DND-41 (cell line): Measurements from ENCODE around the gene PSTPIP1.
A peak's percentile ranks its signal among the peaks of the same experiment; 100 is the strongest.

Source experiments
- ATAC-seq: fragments of 200-7000 bp; cut with Tn5 transposase; 3 replicates; pipeline ENCODE4 v1.9.1; 2021; ENCODE audit warnings: low read depth; ENCODE audit not compliant: insufficient read depth
- DNase-seq: peaks from one replicate; pipeline ENCODE4 v3.0.0-alpha.2; 2020
- H2AFZ ChIP-seq: 2 replicates; pipeline ENCODE4 v1.6.0; 2012; ENCODE audit warnings: low read depth, low read length
- H3K27ac ChIP-seq: 2 replicates; pipeline ENCODE4 v1.5.1; 2012; ENCODE audit warnings: low read length, inconsistent platforms
- H3K27me3 ChIP-seq: fragments of 200-600 bp; sonication (generic); 2 replicates; pipeline ENCODE4 v1.6.0; 2012; ENCODE audit warnings: low read length, mild to moderate bottlenecking, inconsistent platforms; ENCODE audit not compliant: insufficient read depth, poor library complexity
- H3K36me3 ChIP-seq: 2 replicates; pipeline ENCODE4 v1.5.1; 2012; ENCODE audit warnings: low read length, inconsistent platforms; ENCODE audit not compliant: insufficient read depth
- H3K4me1 ChIP-seq: 2 replicates; pipeline ENCODE4 v1.5.1; 2012; ENCODE audit warnings: mild to moderate bottlenecking, low read length; ENCODE audit not compliant: insufficient read depth
- H3K4me2 ChIP-seq: 2 replicates; pipeline ENCODE4 v1.6.0; 2012; ENCODE audit warnings: mild to moderate bottlenecking, moderate library complexity, low read length, inconsistent platforms; ENCODE audit not compliant: insufficient read depth
- H3K4me3 ChIP-seq, 2 experiments: fragments of 200-600 bp in 1 of 2; shearing (Covaris generic) in 1 of 2; 2 replicates each; pipeline ENCODE4 v1.5.1; 2012 to 2016; ENCODE audit warnings: inconsistent platforms in 2 of 2, low read length in 2 of 2, mild to moderate bottlenecking in 2 of 2, low read depth in 1 of 2, moderate library complexity in 1 of 2
- H3K79me2 ChIP-seq: 2 replicates; pipeline ENCODE4 v1.6.0; 2012; ENCODE audit warnings: low read length, inconsistent platforms; ENCODE audit not compliant: insufficient read depth
- H3K9ac ChIP-seq: 2 replicates; pipeline ENCODE4 v1.6.0; 2012; ENCODE audit warnings: low read depth, mild to moderate bottlenecking, inconsistent platforms, low read length, moderate library complexity
- H3K9me3 ChIP-seq: 2 replicates; pipeline ENCODE4 v1.5.1; 2012; ENCODE audit warnings: low read length, moderate library complexity, mild to moderate bottlenecking, inconsistent platforms; ENCODE audit not compliant: insufficient read depth, severe bottlenecking
- H4K20me1 ChIP-seq: 2 replicates; pipeline ENCODE4 v1.6.0; 2012; ENCODE audit warnings: low read length; ENCODE audit not compliant: insufficient read depth
- CTCF ChIP-seq: IDR thresholded peaks from 2 replicates; pipeline ENCODE4 v1.5.1; 2012; ENCODE audit warnings: borderline replicate concordance, low read length, moderate library complexity, mild to moderate bottlenecking; ENCODE audit not compliant: poor library complexity, severe bottlenecking; ENCODE audit errors: extremely low read depth
- EZH2 ChIP-seq: IDR thresholded peaks from 3 replicates; pipeline ENCODE4 v1.6.1; 2012; ENCODE audit warnings: borderline replicate concordance, low read depth, mild to moderate bottlenecking, moderate library complexity, low read length, inconsistent platforms; ENCODE audit not compliant: severe bottlenecking

The PSTPIP1 gene

GRCh38 chr15:76951220-76951619, 43.7 kb upstream of the PSTPIP1 start:
- no peaks in the 10 kb centered on the region for H3K9me3 ChIP-seq
- peaks cover 37% of the 10 kb centered on the region for H3K36me3 ChIP-seq
- H3K4me2 ChIP-seq, result no peak overlapping the region
- no peaks in the 10 kb centered on the region for H4K20me1 ChIP-seq
- DNase-seq (no peak), ATAC-seq (peak; percentile 53; the same call in 2 of the 3 replicates)
- H3K79me2 ChIP-seq, result no peaks in the 10 kb centered on the region
- no peaks in the 10 kb centered on the region for H3K4me1 ChIP-seq
- TF ChIP-seq EZH2, result no peak
- no peak for TF ChIP-seq CTCF
- H3K27ac ChIP-seq, result no peak overlapping the region
- no peak overlapping the region for H3K4me3 ChIP-seq
- H2AFZ ChIP-seq, result no peak overlapping the region
- no peaks in the 10 kb centered on the region for H3K27me3 ChIP-seq
- no peak overlapping the region for H3K9ac ChIP-seq

- H3K4me2 ChIP-seq, result no peak overlapping the region
- no peak overlapping the region for H3K27ac ChIP-seq
- no peak for ATAC-seq
- no peak overlapping the region for H3K4me3 ChIP-seq
- no peaks in the 10 kb centered on the region for H3K9me3 ChIP-seq
- peaks cover 11% of the 10 kb centered on the region; the same call in 1 of the 2 replicates for H3K36me3 ChIP-seq
- DNase-seq, result no peak
- H2AFZ ChIP-seq, result no peak overlapping the region
- H3K9ac ChIP-seq, result no peak overlapping the region
- H4K20me1 ChIP-seq, result no peaks in the 10 kb centered on the region
- no peaks in the 10 kb centered on the region for H3K79me2 ChIP-seq
- TF ChIP-seq CTCF (no peak), EZH2 (no peak)
- H3K27me3 ChIP-seq, result no peaks in the 10 kb centered on the region
- no peaks in the 10 kb centered on the region for H3K4me1 ChIP-seq
Observed at GRCh38 chr15:76953913-76954312, 41.0 kb upstream of the PSTPIP1 start.

- Histone ChIP-seq H2AFZ (no peak overlapping the region), H3K36me3 (peaks cover 9% of the 10 kb centered on the region; the same call in 1 of the 2 replicates), H4K20me1 (no peaks in the 10 kb centered on the region), H3K4me2 (no peak overlapping the region), H3K4me1 (no peaks in the 10 kb centered on the region), H3K27me3 (no peaks in the 10 kb centered on the region), H3K9me3 (no peaks in the 10 kb centered on the region), H3K27ac (no peak overlapping the region), H3K9ac (no peak overlapping the region), H3K4me3 (no peak overlapping the region), H3K79me2 (no peaks in the 10 kb centered on the region)
- DNase-seq, result no peak
- no peak for TF ChIP-seq EZH2
- no peak for TF ChIP-seq CTCF
- no peak for ATAC-seq
Observed at GRCh38 chr15:76954744-76955143, 40.2 kb upstream of the PSTPIP1 start.

- no peak overlapping the region for H3K4me3 ChIP-seq
- no peak overlapping the region for H3K4me2 ChIP-seq
- no peaks in the 10 kb centered on the region for H3K9me3 ChIP-seq
- no peak for ATAC-seq
- H3K9ac ChIP-seq, result no peak overlapping the region
- H3K27ac ChIP-seq, result no peak overlapping the region
- DNase-seq, result no peak
- H3K4me1 ChIP-seq, result no peaks in the 10 kb centered on the region
- H3K79me2 ChIP-seq, result no peaks in the 10 kb centered on the region
- TF ChIP-seq CTCF, result no peak
- TF ChIP-seq EZH2, result no peak
- no peak overlapping the region for H2AFZ ChIP-seq
- H3K36me3 ChIP-seq, result no peaks in the 10 kb centered on the region
- peaks cover 11% of the 10 kb centered on the region for H3K27me3 ChIP-seq
- H4K20me1 ChIP-seq, result no peaks in the 10 kb centered on the region
Observed at GRCh38 chr15:76961268-76962011, 33.5 kb upstream of the PSTPIP1 start.
